C4-2B (cell line): ENCODE data around the gene ZNF556.

ENCODE experiments used
- CTCF ChIP-seq: fragments of 450-650 bp; conservative IDR thresholded peaks from 2 replicates; pipeline ENCODE4 v1.5.1; 2017; ENCODE audit warnings: mild to moderate bottlenecking
- ZFX ChIP-seq: fragments of 450-650 bp; IDR thresholded peaks from 2 replicates; pipeline ENCODE4 v1.6.1; 2017

GRCh38 chr19:2866495-2867024 is 575 bp upstream of the ZNF556 start:
- TF ChIP-seq CTCF (no peak), ZFX (no peak)
